Cardiac septum (tissue), 1 donor: ENCODE data around the gene MGME1. TPM values are rescaled to one million over a fixed set of nuclear protein-coding genes. Genes with fewer than 3 reads are reported as not detected.

Experiments
- DNase-seq: peaks from one replicate; pipeline ENCODE4 v3.0.0-alpha.2; 2020; ENCODE audit warnings: low spot score
- intact Hi-C: fragments of 100-400 bp; cut with DNase I; formaldehyde crosslinking; loops from one replicate; pipeline ENCODE4 v1.14.0; 2022
- long read RNA-seq: library from polyadenylated mRNA; unstranded; transcript quantifications from one replicate; pipeline ENCODE4 v2.0.0, GENCODE V29; 2021
- total RNA-seq: library from RNA; stranded (reverse); fragmentation: NEBNext Ultra II Directional; extraction: Animal tissue kit (Norgen Biotek cat#: 25700); gene quantifications from one replicate; pipeline ENCODE4 v1.2.1, GENCODE V29; 2021
- donor health status: DM: no; HTN: no; CAD: no.

The MGME1 gene, protein sequence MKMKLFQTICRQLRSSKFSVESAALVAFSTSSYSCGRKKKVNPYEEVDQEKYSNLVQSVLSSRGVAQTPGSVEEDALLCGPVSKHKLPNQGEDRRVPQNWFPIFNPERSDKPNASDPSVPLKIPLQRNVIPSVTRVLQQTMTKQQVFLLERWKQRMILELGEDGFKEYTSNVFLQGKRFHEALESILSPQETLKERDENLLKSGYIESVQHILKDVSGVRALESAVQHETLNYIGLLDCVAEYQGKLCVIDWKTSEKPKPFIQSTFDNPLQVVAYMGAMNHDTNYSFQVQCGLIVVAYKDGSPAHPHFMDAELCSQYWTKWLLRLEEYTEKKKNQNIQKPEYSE
- total RNA-seq: 9.5 TPM
- long read RNA-seq, transcript MGME1-203 (5 exons, 2,336 nt): major isoform, 5 of 20 reads
- long read RNA-seq, partial matches to known transcripts: 8 of 20 reads
- long read RNA-seq, other reads (novel, unspliced or antisense): 6 of 20 reads

DNA sequence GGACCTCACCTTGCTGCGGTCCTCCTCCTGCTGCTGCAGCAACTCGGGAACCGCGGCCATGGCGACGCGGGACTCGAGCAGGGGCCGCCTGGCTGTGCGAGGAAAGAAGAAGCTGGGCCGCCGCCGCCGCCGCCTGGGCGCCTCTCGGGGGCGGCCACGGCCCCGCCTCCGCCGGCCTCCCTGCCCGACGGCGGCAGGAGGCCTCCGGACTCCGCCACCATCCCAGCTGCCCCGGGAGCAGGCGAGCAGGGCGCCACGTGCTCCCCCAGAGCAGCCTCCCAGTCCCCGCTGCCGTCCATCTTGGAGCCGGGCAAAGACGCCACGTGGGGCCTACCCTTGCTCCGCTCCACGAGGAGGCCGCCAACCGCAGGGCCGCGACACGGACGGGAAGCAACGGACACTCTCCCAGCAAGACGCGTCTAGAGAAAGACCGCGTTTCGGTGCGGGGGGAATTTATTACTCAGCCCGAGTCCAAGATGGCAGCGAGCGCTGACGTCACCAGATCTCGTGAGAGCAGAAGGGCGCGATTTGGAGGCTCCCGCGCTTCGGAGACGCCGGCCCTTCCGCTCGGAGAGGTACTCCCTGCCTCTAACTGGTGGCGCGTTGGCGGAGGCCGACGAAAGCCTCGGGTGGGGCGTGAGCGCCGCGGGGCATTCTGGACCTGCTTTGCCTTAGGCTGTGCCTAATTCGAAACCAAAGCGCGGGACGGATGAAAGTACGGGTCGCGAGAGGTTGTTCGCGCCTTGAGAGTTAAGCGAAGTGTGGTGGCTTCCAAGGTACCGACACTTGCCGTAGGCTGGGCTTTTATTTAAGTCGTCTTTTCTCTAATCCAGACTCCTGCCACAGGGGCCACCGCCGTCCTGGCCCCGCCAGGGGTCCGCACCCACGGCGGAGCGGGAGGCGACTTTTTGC is at the start of gene MGME1, which contains the start of gene SNX5:
TSS of gene MGME1 (plus strand) at position 653 of the 912 bp plus-strand sequence. CDS start 842 bp downstream, outside the sequence.
TSS of gene SNX5 (minus strand) at position 429 of the 912 bp plus-strand sequence. CDS start at position 60, 369 bp downstream.
- peak; percentile 100 for DNase-seq
- intact Hi-C loops: loop anchor here (5.0 kb wide), 1 partner anchor 169 kb away; the partner anchor contains the start of genes KAT14 and PET117

DNA sequence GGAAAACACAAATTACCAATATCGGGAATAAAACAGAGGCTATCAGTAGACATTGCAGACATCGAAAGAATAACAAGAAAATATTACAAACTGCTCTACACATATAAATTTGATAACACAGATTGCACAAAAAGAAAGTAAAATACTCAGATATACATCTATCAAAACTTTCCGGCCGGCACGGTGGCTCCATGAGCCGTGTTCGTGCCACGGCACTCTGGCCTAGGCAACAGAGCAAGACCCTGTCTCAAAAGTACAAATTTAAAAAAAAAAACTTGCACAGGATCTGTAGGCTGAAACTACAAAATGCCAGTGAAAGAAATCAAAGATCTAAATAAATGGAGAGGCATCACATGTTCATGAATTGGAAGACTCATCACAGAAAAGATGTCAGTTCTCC is 49.7 kb upstream of the MGME1 start:
- no peak for DNase-seq
- intact Hi-C loops: no loop called here

DNA sequence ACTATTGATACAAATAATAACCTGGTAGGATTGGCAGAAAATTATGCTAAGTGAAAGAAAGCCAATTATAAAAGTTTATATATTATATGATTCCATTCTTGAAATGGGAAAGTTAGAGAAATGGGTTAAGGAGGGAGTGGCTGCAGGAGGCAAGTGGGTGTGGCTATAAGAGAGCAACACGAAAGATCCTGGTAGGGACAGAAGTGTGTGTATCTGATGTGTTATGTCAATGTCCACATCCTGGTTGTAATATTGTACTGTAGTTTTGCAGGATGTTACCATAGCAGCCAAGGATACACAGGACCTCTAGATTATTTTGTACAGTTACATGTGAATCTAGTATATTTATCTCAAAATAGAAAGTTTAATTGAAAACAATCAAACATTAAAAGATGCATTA is 47.0 kb upstream of the MGME1 start:
- DNase-seq: no peak
- intact Hi-C loops: no loop called here

DNA sequence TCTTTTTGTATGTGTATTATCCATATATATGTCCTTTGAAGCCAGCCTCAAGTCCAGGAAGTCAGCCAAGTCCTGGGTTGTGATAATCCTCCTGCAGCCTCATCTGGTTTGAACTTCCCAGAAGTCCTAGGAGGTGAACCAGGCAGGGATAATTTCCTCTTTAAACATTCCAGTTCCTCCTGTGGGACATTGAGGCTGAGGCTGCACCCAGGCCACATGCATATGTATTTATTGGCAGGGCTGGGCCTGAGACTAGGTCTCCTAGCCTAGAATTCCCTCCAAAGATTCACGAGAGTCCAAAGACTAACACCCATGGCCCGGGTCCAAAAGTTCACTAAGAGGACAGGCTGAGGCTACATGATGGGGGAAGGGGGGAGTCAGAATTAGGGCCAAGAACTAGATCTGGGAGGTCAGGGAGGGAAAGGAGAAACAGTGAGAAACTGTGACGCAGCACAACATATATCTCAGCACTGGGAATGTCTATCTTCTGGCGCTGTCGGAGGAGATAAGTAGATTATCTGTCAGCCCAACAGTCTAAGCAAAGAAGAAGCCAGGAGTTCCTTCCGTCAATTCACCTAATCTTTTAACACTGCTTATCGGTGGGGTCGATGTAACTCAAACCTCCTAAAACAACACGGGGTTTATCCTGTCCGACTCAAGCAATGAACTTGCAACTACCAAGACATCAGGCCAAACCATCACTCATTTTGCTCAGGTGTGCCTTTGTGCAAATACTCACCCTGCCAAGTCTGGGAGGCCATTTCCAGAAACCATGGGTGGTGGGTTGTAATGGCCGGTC is 43.5 kb upstream of the MGME1 start:
- intact Hi-C loops: no loop called here
- no peak for DNase-seq

DNA sequence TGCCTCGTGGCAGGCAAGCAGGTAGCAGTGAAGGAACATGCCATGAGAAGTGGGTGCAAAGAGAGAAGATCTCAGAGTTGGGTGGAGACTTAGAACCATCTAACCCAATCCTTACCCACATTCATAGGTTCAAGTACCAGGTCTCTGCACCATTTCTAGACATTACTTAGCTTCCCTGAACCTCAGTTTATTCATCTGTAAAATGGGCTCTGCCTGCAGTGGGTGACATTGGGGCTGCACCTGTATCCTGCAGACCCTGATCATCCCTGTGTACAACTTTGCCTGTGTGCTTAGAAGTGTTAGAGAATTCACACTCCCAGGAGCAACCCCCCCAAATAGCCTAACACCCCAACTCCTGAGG is 42.9 kb upstream of the MGME1 start:
- DNase-seq: no peak
- intact Hi-C loops: no loop called here

DNA sequence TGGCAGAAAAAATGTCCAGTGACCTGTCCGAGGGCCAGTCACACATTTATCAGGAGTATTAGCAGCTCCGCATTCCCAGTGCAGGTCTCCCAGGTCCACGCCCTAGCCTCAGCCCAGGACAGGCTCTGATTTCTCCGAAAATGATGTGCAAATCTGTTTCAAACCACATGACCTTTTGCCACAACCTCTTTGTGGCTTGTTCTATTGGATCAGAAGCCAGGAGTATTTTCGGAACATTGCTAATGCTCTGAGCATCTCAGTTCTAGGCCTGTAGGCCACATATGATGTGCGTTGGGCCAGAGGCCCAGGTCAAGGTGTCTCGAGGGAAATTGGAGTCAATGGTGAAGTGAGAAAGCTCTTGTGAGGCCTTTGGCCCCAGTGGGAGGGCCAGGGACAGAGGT is 40.6 kb upstream of the MGME1 start:
- DNase-seq: no peak
- intact Hi-C loops: no loop called here

DNA sequence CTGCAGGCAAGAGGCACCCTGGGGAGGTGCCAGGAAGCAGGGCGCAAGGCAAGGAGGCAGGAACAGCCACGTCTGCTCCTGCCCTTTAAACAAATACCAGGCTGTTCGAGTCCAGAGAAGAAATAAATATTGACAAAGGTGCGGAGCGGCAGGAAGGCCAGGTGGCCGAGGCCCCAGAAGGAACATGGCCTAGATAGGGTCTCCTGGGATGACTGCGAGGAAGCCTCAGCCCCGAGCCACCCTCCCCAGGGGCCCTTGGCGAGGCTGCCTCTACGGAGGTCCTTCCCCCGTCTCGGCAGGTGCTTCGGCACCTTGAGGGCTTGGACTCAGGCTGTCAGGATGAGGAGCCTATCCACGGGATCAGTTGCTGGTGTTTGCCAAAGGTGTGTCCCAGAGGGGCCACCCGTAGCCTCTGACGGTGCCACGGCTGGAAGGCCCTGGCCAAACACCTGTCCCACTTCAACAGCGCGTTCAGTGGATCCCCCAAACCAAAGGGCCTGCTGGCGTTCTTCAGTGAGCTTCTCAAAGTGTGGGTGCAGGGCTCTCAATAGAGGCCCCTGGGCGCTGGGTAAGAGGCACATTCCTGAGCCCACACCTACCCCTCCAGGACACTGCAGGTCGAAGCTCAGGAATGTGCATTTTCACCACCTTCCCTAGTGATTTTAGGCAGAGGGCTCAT is 40.0 kb upstream of the MGME1 start:
- intact Hi-C loops: no loop called here
- no peak for DNase-seq

DNA sequence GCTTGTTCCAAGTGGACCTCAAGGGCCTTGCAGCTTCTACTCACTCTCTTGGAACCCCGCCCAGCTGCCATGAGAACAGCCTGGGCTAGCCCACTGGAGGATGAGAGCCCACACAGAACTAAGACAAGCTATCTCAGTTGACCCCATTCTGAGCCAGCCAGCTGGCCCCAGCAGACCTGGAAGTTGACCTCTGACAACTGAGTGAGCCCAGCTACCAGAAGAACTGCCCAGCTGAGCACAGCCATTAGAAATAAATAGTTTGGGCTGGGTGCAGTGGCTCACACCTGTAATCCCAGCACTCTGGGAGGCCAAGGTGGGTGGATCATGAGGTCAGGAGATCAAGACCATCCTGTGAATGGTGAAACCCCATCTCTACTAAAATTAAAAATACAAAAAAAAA is 37.3 kb upstream of the MGME1 start:
- DNase-seq: no peak
- intact Hi-C loops: loop anchor here (10.0 kb wide), 1 partner anchor 397 kb away; the partner anchor contains the start of gene BFSP1

DNA sequence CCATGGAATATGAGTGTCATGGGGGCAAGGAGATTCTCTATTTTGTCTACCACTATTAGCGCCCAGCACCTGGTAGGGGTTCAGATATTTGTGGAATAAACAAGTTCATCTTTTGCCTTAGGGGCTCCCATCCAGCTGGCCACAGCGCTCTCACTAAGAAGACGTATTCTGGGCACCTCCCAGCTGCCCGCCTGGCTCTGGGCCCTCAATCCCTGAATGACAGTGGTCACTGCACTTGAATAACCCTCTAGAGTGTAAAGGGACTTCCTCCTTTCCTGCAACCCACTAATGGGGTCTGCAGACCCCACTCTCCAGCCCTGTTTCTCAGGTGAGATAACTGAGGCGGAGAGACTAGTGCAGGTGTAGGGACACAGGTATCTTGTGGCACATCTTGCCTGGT is 36.4 kb upstream of the MGME1 start:
- no peak for DNase-seq
- intact Hi-C loops: loop anchor here (10.0 kb wide), 1 partner anchor 398 kb away; the partner anchor contains the start of gene BFSP1

DNA sequence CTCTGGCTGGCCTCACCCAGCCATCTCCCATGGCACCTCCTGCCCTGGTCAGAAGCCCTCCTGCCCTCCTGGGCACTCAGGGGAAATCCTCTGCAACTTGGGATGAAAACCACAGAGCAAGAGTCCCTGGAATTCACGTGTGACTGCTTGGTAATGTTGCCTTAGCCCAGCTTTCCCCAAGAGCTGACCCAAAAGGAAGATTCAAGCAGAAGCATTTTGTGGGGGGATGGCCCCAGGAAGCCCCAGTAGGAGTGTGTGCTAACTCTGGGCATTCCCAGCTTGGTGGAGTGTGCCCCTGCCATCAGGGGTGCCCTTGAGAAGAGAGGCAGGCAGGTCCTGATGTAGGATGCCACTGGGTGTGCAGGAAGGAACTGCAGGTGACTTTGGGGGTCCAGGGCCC is 35.7 kb upstream of the MGME1 start:
- intact Hi-C loops: loop anchor here (10.0 kb wide), 1 partner anchor 398 kb away; the partner anchor contains the start of gene BFSP1
- no peak for DNase-seq

DNA sequence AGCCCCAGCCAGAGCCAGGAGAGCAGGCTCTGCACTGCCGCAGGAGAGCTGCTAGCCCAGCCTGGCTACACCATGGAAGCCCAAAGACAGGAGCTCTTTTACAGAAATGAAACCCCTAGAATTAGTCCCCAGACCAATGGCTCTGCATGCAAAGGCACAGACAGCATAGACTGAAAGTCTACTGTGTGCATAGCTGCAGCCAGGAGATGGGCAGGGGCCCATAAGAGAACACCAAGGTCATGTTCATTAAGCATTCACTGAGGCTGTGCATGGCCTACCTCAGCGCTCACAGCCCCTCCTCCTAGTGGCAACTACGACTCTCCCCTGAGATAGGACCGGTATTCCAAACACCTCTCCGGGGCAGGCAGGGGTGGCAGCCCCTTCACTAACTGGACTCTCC is 35.1 kb upstream of the MGME1 start:
- no peak for DNase-seq
- intact Hi-C loops: loop anchor here (10.0 kb wide), 1 partner anchor 399 kb away; the partner anchor contains the start of gene BFSP1

DNA sequence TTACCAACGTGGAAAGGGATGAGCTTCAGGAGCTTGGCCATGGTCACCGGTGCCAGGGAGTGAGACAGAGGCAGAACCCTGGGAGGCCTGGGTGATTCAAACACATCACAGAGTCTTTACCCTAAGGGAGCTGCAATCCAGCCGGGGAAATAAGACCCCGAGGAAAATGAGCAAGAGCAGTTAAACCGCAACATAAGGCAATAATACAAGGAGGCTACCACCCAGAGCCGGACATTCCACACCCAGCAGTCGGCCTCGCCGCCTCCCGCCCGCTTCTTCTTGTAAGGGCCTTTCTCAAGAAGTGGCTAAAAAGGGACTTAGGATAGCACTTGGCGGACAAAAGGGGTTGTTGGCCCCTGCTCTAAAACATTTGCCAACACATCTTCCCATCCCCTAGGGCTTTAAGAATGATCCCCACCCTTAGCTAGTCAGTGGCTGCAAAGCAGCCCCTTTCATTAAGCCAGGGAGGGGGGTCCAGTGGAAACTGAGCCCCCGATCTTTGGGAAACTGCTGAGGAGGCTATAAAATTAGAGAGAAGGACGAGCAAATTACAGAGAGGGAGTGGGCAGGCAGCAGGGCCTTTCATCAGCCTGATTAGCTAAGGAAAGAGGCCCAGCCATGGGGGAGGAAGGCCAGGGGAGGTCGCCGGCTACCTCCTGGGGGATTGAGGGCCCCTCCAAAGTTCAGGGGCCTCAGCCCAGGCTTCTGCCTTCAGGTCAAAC is 34.5 kb upstream of the MGME1 start:
- no peak for DNase-seq
- intact Hi-C loops: loop anchor here (10.0 kb wide), 1 partner anchor 400 kb away; the partner anchor contains the start of gene BFSP1

DNA sequence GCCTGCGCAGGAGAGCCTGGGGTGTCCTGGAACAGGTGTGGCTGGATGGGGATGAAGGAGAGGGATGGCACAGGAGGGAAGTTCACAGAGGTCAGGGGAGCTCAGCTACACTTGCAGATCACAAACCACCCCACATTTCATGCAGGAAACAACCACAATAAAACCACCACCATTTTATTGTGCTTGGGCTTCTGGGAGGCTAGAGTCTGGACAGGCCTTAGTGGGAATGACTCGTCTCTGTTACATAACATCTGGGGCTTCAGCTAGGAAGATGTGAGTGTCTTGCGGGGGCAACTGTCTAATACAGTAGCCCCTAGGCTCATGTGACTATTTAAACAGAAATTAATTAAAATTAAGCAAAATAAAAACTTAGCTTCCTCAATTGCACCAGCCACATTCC is 33.6 kb upstream of the MGME1 start:
- intact Hi-C loops: loop anchor here (5.0 to 10.0 kb wide), 2 partner anchors 38 to 400 kb away; partner anchors contain the start of gene BFSP1
- no peak for DNase-seq

DNA sequence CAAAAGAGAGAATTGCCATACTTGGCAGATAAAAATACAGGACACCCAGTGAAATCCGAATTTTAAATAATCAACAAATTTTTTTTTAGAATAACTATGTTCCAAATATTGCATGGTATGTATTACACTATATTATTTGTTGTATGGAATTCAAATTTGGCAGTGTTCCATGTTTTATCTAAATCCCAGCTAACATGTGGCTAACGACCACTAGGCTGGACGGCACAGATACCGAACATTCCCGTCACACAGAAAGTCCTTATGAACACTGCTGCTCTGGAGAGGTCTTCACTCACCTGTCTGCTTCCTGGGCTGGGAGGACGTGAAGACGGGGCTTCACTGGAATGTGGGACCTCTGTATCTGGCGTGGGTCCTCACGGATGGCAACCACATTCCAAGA is 33.1 kb upstream of the MGME1 start:
- intact Hi-C loops: loop anchor here (5.0 to 10.0 kb wide), 2 partner anchors 38 to 401 kb away; partner anchors contain the start of gene BFSP1
- DNase-seq: no peak

DNA sequence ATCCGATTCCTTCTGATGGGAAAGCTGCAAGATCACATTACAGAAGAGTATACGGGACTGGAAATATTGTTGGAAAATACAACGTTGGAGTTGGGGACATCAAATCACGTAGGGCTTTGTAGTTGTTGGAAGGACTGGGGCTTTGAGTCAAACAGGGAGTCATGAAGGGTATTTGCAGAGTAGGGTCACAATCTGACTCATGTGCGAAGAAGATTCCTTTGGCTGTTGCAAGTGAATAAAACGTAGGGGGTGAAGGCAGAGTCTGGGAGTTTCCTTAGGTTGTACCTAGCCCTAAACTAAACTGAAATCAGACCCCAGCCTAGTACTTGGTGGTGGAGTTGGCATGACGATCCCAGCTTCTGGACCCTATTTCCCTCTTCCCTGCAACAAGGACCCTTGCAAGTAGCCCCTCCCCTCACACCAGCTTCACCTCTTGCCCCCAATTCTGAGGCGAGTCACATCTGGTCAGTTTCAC is 32.5 kb upstream of the MGME1 start:
- DNase-seq: no peak
- intact Hi-C loops: loop anchor here (5.0 to 10.0 kb wide), 2 partner anchors 39 to 402 kb away; partner anchors contain the start of gene BFSP1

DNA sequence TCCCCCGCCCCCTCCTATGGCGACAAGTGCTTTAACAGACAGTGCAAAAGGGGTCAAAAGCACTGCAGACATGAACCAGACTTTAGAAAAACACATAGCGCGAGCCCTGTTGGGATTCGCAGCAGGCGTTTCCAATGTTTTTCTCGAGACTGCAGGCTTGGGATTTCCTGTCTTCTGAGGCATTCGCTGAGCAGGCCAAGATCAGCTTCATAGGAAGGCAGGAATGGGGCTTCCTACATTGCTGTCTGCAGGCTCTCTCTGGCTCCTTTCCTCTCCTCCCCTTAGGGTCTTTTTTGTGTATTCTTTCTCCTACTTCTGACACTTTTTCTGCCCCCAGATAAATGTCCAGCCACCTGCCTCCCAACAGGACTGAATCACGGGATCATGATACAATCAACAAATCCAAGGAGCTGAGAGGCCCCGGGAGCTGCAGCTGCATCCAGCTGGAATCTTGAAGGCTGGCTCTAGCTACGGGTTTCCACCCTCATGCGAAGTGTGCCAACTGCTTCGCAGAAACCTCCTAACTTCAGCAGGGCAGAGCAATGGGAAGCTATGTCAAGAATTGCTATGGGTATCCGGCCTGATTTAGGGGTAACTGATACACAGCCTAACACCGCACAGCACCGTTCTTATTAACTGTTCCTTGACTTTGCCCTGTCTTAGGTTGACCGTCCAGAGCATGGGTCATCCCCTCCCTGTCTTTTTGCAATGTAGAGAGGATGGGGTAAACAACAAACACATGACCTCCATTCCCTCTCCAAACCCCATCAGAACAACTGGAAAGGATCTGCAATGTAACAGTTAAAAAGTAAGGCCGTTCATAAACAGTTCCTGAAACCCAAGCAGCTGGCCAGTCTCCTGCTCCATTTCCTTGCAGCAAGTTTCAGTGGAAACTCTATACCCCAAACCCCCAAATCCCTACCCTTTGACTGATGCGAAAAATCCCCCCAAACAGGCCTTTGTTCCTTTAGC is 31.8 kb upstream of the MGME1 start:
- DNase-seq: no peak
- intact Hi-C loops: loop anchor here (5.0 to 10.0 kb wide), 2 partner anchors 40 to 402 kb away; partner anchors contain the start of gene BFSP1
